ENCODE results near the gene DCTN1.

DNA sequence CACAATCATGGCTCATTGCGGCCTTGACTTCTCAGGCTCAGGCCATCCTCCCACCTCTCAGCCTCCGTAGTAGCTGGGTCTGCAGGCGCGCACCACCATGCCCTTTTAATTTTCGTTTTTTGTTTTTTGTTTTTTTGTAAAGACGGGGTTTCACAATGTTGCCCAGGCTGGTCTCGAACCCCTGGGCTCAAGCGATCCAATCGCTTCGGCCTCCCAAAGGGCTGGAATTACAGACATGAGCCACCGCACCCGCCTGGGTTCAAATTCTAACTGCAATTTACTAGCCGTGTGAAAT, 12.3 kb upstream of the DCTN1 start:
- TF ChIP-seq POLR2AphosphoS5 (IDR thresholded peaks at IDR 0.05; ENCODE audit: low read depth, low read length), result no peak
- no peak for TF ChIP-seq POLR2A (IDR thresholded peaks at IDR 0.05; ENCODE audit: low read depth, low read length)
